Amniotic stem cell (primary cell): ENCODE measurements around the gene ABCG8.

Experiments
- DNase-seq: peaks from one replicate; lab custom pipeline; 2025; lab: John Stamatoyannopoulos, UW

Gene ABCG8

DNA sequence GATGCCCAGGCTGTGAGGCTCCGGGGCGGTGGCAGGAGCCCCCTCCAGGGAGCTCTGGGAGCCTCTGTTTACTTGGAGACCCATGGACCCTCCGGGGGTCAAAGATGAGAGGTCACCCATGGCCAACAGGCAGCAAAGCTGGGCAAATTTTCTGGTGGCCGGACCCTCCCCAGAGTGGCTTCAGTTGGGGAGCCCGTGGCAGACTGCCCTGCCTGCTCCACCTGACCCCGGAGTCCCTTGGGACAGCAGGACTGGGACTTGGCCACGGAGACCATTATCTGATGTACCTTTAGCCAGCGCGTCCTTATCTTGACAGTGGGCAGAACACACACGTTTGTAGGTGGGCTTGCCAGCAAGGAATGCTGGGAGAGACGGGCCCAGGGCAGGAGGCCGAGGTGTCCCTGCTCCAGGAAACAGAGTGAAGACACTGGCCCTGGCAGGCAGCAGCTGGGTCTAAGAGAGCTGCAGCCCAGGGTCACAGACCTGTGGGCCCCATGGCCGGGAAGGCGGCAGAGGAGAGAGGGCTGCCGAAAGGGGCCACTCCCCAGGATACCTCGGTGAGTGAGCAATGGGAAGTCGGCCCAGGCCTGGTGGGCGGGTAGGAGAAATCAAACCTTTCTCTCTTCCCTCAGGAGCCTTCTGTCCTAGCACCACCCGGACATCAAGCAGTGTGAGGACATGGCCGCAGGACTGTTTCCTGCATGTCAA is at the start of gene ABCG8, which contains the start of gene ABCG5:
Gene ABCG8, plus strand, starts transcription at position 412 of the 708 bp plus-strand sequence. Its CDS starts 83 bp downstream, at position 495.
Gene ABCG5, minus strand, starts transcription at position 280 of the 708 bp plus-strand sequence. Its CDS starts 160 bp downstream, at position 120.
- DNase-seq, result no peak

DNA sequence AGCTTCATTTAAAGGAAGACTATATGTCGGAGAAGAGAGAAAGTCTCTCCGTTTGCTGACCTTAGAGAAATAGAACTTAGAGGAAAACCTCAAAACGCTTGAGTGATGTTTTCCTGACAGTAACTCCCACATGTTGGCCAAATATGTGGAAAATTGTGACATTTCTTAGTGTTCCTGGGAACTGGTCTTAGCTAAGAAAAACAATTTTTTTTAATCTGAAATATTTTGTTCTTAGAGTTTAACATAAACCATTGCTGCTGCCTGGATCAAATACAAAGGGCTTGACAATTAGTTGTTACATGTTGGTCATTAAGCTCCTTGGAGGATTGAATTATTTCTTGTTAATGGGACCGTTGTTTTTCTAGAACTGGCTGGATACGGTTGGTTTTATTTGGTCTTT is 48.6 kb upstream of the ABCG8 start:
- DNase-seq, result no peak

DNA sequence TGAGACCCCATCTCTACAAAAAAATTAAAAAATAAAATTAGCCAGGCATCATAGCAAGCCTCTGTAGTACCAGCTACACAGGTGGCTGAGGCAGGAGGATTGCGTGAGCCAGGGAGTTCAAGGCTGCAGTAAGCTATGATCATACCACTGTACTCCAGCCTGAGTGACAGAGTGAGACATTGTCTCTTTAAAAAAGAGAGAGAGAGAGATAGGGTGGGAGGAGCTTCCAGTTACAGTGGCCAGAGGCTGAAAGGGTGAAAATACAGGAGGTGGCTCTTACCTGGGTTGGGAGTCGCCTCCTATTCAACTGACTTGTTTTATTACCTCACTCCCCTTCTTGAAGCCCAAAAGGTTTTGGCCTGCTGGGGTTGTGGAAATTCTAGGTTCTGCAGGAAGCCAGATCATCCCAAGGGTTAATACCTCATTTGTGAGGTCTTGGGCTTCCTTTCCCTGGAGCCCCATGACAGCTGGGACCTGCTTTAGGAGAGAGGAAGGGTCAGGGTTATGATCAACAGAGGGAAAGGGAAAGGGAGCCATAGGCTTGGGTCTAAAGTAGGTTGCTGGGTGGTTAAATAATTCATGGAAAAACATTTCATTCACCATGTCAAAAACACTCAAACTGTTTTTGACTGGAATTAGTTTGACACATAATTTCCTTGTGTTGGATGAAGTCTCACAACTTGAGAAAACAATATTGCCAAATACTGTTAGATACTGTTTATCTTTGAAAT is 47.6 kb upstream of the ABCG8 start:
- no peak for DNase-seq

DNA sequence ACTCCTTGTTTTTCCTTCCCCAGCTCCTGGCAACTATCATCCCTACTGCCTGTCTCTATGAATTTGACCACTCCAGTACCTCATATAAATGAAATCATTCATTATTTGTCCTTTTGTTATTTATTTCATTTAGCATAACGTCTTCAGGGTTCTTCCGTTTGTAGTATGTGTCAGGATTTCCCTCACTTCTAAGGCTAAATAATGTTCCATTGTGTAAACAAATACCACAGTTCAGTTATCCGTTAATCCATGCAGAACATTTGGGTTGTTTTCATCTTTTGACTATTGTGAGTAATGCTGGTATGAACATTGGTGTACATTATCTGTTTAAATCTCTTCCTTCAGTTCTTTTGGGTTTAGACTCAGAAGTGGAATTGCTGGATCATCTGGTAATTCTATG is 46.1 kb upstream of the ABCG8 start:
- DNase-seq, result no peak

DNA sequence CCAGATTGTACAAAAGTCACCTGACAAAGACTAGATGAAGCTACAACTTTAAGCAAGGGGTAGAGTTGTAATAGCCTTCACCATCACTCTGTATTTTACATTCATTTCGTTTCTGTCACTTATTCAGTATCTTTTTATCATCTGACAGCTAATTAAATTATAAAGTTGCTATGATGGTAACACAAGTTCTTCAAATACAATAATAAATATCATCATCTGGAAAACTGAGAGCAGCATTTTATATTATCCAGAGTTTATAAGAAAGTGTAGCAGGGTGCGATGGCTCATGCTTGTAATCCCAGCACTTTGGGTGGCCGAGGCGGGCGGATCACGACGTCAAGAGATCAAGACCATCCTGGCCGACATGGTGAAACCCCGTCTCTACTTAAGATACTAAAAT is 43.8 kb upstream of the ABCG8 start:
- no peak for DNase-seq

DNA sequence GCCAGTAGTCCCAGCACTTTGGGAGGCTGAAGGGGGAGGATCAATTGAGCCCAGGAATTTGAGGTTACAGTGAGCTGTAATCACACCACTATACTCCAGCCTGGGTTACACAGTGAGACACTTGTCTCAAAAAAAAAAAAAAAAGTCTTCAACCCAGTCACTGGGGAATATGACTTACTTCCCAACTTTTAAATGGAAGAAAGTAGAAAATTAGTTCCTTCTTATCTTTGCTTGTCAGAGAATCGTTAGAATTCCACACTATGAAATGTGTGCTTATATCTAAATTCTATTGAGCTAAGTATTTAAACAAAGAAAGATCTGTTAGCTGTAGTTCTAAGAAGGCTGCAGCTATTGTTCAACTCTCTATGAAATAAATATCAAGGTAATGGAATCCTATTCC is 42.6 kb upstream of the ABCG8 start:
- no peak for DNase-seq

DNA sequence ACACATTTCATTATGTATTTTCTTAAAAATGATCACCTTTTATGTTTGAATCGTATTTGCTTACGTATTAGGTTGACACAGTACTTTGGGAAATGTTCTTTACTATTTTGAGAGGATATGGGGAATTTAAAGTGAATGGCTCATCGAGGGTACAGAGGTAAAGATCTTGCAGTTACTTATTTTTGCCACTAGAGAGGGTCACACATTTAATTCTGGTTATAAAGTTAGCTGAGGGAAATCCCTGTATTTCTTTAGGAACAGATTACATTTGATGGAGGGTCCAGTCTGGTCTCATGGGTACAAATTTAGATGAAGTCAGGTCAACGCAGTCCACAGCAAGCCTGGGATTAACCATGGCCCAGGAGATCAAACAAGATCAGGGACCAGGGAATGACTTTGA is 40.5 kb upstream of the ABCG8 start:
- no peak for DNase-seq

DNA sequence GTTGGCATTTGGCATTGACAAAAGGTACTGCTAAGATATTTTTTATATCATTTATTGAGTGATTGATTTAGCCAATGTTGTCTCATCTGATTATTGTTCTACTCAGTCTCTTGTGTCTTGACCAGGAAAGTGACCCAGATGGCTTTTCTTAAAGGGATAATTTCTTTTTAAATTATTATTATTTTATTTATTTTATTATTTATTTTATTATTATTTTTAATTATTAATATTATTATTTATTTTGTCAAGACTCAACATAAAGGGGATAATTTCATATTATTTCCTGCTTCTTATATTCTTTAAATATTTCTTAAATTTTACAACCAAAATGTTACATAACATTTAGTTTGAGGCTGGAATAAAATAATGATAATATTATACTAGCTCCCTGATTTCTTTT is 37.9 kb upstream of the ABCG8 start:
- DNase-seq, result no peak

DNA sequence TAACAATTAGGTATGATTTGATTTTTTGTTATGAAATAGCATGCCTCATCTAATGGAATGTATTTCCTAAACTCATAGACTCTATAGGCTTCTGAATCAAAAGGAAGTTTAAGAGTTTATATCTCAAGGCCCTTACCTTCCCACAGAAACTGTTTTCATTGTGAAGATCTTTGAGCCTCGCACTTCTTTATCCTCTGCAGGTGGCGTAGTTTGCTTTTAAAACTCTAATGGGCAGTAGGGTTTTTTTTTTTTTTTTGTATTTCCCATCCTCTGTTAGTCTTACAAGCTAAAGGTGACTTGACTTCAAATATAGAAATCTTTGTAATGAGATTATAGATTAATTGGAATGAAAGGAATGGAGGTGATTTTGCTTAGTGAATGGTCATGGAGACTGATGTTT is 36.6 kb upstream of the ABCG8 start:
- no peak for DNase-seq

DNA sequence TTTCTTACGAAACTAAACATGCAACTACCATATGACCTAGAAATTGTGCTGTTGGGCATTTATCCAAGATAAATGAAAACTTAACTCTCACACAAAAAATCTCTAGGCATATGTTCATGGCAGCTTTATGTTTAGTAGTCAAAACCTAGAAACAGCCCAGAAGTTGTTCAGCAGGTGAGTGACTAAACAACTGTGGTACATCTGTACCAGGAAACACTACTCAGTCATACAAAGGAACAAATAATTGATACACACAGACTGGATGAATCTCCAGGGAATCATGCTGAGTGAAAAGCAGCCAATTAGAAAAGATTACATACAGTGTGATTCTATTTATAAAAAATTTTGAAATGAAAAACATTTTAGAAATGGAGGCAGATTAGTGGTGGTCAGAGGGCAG is 35.7 kb upstream of the ABCG8 start:
- no peak for DNase-seq

DNA sequence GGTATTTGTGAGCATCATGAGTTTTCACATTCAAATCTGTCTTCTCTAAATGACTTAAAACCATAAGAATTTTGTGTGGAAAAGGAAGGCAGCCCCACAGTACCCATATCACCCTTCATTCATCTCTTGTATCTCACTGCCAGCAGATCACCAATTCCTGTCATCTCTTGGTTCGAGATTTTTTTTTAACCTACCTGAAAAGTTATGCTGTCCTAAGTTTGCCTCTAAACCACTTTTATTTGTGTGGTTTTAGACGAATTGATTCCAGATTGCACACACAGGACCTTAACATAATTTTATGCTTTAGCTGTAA is 32.1 kb upstream of the ABCG8 start:
- no peak for DNase-seq

DNA sequence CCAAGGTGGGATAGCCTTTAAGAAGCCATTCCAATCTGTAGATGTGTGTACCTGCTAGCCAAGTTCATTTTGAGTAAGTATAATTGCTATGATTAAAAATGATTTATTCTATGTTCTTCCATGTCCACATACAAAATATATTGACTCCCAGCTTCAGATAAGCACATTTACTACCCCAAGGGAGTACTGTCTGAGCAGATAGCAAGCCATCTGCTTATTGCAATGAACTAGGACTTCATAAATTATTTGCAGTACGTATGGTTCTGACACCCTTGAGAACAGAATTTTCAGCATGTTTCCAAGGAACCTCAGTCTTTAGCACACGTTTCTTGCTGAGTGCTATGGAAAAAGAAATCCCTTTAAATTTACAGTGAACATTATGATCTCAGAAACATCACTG is 28.3 kb upstream of the ABCG8 start:
- DNase-seq, result no peak

DNA sequence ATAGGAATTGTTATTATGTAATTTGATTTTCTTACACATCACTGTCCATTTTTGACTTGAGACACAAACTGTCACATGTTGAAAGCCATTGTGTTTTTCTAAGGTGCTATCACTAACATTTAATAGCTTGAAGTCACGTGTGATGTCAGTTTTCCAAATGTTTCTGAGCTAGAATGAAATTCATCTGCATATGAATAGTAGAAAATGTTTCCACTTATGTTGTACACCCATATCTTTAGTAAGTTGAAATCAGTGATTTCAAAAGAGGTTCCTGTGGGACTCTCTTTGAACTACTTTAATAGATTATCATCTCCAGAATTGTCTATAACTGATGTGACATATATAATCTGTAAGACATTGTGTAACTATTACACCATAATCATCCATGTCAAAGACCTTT is 27.9 kb upstream of the ABCG8 start:
- no peak for DNase-seq

DNA sequence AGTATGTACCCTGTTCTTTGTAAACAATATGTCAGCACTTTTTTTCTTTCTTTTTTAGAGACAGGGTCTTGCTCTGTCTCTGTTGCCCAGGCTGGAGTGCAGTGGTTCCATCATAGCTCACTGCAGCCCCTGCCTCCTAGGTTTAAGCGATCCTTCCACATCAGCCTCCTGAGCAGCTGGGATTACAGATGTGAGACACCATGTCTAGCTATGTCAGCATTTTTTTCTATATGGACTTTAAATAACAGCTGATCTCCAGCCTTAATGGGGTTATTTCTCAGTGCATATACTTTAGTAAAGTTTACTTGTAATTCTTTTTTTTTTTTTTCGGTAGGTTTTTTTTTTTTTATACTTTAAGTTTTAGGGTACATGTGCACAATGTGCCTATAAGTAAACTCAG is 26.8 kb upstream of the ABCG8 start:
- no peak for DNase-seq

DNA sequence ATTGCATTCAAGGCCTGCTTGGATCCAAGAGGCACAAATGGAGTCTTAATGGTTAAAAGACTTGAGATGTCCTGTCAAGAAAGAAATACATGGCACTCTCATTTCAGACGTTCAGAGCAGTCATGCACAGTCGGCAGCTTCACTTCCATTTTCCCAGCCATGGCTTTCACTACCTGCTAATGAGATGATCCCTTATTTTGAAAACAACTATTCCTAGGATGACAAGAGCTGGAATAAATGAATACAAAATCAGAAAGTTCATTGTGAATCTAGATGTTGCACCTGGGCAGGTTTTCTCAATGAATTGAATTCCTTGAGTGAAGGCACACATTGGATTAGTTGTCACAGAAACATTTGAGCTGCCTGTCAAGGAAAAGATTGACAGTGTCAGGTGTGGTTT is 25.8 kb upstream of the ABCG8 start:
- no peak for DNase-seq

DNA sequence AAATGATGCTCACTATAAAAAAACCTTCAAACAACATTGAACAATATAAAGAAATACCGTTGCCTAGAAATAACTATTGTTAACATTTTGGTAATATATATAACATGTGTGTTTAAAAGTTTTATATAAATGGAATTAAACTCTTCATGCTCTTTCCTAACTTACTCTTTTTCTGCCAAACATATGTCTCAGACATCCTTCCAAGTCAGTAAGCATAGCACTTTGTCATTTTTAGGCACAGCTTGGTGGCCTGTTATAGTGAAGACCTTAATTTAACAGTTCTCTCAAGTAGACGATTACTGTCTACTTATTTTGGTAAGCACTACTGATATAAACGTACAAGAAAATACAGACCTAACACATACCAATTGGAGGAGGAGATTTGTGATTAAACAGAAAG is 24.1 kb upstream of the ABCG8 start:
- DNase-seq, result no peak

DNA sequence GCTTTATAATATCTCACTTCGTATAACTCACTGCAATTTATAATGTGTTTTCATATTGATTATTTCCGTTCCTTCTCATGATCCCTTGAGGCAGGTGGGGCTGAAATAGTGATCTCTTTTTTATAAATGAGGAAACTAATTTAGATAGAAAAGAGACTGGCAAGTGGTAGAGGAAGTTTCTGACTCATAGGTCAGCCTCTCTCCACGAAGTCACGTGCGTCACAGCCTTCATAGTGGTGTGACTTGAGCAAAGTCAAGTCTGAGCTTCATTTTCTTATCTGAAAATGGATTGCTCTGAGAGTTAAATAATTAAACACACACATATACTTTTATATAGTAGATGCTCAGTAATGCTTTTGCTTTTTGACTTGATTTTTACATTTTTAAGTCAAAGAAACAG is 20.0 kb upstream of the ABCG8 start:
- no peak for DNase-seq

DNA sequence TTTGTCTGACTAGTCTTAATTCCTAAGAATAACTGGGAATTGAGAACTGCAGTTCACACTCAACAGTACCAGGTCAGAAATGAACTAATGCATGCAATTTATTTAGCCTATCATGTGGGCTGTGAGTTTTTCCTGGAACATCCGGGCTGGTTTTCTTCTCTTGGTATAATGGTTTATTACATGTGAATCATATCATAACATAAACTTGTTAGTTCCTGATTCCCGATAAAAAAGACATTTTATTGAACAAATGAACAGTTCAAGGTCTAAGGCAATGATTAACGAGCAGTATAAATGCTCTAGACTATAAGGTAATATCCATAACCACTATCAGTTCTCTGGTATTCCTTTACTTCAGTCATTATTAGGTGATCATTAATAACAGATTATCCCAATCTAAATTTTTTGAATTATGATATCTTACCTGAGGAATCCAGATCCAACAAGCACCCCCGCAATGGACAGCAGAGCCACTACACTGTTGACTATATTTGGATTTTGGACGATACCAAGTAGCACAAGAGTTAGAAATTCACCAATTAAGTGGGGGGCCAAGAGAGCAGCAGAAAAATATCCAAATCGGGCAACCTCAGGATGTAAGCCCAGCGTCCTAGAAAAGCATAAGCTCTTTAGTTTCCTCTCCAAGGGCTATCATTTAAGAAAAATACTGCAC is 19.1 kb upstream of the ABCG8 start:
- no peak for DNase-seq

DNA sequence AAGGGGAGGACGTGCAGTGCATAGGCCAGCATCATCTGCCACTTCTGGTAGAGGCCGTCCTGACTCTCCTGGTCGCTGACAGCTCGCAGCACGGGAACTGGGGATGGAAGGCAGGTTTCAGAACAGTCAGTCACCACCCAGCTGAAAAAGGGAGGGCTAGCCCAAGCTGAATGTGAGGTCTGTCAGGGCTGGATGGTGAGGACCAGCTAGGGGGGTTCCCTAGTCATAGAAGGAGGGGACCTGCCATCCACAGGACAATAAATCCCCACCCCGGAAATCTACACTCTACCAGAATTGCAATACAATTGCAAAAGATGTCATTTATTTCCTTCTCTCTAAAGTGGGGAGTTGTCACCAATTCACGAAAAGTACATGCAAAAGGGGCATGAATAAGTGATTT is 15.9 kb upstream of the ABCG8 start:
- no peak for DNase-seq

DNA sequence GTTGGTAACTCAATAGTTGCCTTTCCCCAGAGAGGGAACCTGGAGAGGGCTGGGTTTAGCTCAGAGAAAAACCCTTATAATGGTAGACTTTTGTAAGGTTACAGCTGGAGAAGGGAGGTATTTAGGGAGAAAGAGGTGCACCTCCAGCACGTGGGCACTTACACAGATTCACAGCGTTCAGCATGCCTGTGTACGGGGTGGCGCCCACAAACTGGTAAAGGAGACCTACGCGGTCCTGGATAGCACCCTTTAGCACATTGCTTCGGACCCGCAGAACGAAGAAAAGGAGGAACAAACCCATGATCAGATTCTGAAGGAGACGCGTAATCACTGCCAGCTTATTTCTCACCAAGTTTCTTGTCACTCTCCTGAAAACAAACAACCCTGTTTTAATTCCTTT is 15.0 kb upstream of the ABCG8 start:
- DNase-seq, result no peak

DNA sequence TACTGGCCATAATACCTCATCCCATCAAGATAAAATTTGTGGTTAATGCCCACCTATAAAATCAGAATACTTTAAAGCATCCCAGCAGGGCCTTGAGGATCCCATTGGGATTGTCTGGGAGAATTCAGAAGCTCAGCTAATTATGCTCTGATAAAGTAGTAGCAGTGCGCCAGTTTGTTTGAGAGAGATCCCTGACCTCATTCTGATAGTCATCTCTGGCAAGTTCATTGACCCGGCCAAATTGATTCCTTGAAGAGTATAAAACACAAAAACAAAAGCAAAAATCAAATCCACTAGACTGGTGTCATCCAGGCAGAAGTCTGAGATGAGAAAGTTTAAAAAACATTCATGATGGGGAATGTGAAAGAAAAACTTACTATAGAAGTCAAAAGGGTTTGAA is 14.3 kb upstream of the ABCG8 start:
- no peak for DNase-seq

DNA sequence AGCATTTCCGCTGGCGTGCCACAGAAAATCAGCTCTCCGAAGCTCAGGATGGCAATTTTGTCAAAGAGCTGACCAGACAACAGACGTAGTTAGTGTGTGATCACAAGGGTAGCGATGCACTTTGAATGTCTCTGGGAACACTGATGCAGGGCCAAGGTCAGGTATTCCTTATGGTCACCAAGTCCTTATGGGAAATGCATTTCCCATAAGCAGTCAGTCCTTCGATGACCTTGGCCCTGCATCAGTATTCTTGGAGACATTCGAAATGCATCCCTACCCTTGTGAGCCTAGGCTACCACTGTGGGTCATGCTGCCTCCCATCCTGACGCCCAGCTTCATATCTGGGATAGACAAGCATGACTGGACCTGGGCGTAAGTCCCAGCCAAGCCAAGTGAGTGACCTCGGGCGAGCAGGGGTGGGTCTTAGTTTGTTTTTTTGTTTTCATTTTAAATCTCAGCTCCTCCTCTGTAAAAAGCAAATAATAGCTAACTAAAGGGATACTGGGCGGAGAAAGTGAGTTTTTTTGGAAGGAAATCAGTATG is 13.7 kb upstream of the ABCG8 start:
- no peak for DNase-seq

DNA sequence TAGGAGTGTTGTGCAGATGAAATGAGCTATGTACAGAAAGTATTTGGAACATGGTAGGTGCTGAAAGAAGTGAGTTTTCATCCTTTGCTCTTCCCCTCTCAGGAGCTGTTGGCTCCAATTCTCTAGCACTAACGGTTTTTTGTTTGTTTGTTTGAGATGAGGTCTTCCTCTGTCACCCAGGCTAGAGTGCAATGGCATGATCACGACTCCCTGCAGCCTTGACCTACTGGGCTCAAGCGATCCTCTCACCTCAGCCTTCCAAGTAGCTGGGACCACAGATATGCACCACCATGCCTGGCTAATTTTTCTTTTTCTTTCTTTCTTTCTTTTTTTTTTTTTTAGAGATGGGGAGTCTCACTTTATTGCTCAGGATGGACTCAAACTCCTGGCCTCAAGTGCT is 12.9 kb upstream of the ABCG8 start:
- no peak for DNase-seq
